Trophoblast cell (in vitro differentiated cells and primary cell): ENCODE data around the gene SYTL2. TPM values are rescaled to one million over a fixed set of nuclear protein-coding genes. Genes with fewer than 3 reads are reported as not detected.
"Not testable (repeated sequence)": the region's sequence is repeated elsewhere in the genome, so short reads cannot be mapped to it uniquely, and the experiment has no call there.

Experiments used
- DNase-seq, 2 donors: peaks; one replicate each; pipeline ENCODE4 v3.0.0-alpha.2; 2016
- H2AFZ ChIP-seq: 2 replicates; pipeline ENCODE4 v1.6.1; 2013; ENCODE audit warnings: low read length, moderate library complexity, mild to moderate bottlenecking; ENCODE audit not compliant: insufficient read depth, poor library complexity
- H2AK5ac ChIP-seq: 2 replicates; pipeline ENCODE4 v1.6.1; 2013; ENCODE audit warnings: mild to moderate bottlenecking, low read length
- H2BK120ac ChIP-seq: 2 replicates; pipeline ENCODE4 v1.6.1; 2013; ENCODE audit warnings: low read length, mild to moderate bottlenecking, moderate library complexity; ENCODE audit not compliant: insufficient read depth, poor library complexity
- H2BK12ac ChIP-seq: 2 replicates; pipeline ENCODE4 v1.6.1; 2013; ENCODE audit warnings: mild to moderate bottlenecking, low read length, moderate library complexity
- H2BK5ac ChIP-seq: 2 replicates; pipeline ENCODE4 v1.6.1; 2013; ENCODE audit warnings: low read length, low read depth, moderate library complexity, mild to moderate bottlenecking; ENCODE audit not compliant: poor library complexity
- H3K14ac ChIP-seq: 2 replicates; pipeline ENCODE4 v1.6.1; 2013; ENCODE audit warnings: mild to moderate bottlenecking, low read length
- H3K18ac ChIP-seq: 2 replicates; pipeline ENCODE4 v1.6.1; 2013; ENCODE audit warnings: mild to moderate bottlenecking, low read length
- H3K23ac ChIP-seq: 2 replicates; pipeline ENCODE4 v1.6.1; 2013; ENCODE audit warnings: low read length
- H3K27ac ChIP-seq: 2 replicates; pipeline ENCODE4 v1.5.1; 2013; ENCODE audit warnings: low read depth, mild to moderate bottlenecking, inconsistent platforms, low read length, moderate library complexity
- H3K27me3 ChIP-seq: 2 replicates; pipeline ENCODE4 v1.6.1; 2013; ENCODE audit warnings: inconsistent platforms, mild to moderate bottlenecking, low read length, moderate library complexity; ENCODE audit not compliant: insufficient read depth
- H3K36me3 ChIP-seq, 2 experiments: 1 replicate in 1 of 2; 2 replicates in 1 of 2; pipeline ENCODE4 v1.6.1; 2013; ENCODE audit warnings: low read length in 2 of 2, mild to moderate bottlenecking in 2 of 2, moderate library complexity in 1 of 2; ENCODE audit not compliant: insufficient read depth in 2 of 2, control insufficient read depth in 1 of 2
- H3K4ac ChIP-seq: 2 replicates; pipeline ENCODE4 v1.6.1; 2013; ENCODE audit warnings: low read depth, mild to moderate bottlenecking, low read length, moderate library complexity
- H3K4me1 ChIP-seq, 2 experiments: 1 replicate in 1 of 2; 2 replicates in 1 of 2; pipeline ENCODE4 v1.6.1; 2013; ENCODE audit warnings: low read length in 2 of 2, mild to moderate bottlenecking in 2 of 2, moderate library complexity in 1 of 2; ENCODE audit not compliant: insufficient read depth in 2 of 2, control insufficient read depth in 1 of 2
- H3K4me2 ChIP-seq: 2 replicates; pipeline ENCODE4 v1.6.1; 2013; ENCODE audit warnings: inconsistent platforms, mild to moderate bottlenecking, low read length, moderate library complexity
- H3K4me3 ChIP-seq: 2 replicates; pipeline ENCODE4 v1.5.1; 2013; ENCODE audit warnings: mild to moderate bottlenecking, low read depth, low read length, inconsistent platforms
- H3K79me1 ChIP-seq: one replicate; pipeline ENCODE4 v1.6.1; 2013; ENCODE audit warnings: low read length
- H3K79me2 ChIP-seq: 2 replicates; pipeline ENCODE4 v1.6.1; 2013; ENCODE audit warnings: low read length, mild to moderate bottlenecking; ENCODE audit not compliant: control insufficient read depth, insufficient read depth, poor library complexity
- H3K9ac ChIP-seq: 2 replicates; pipeline ENCODE4 v1.6.1; 2013; ENCODE audit warnings: mild to moderate bottlenecking, low read length
- H3K9me3 ChIP-seq: 2 replicates; pipeline ENCODE4 v1.6.1; 2013; ENCODE audit warnings: low read depth, mild to moderate bottlenecking, control low read depth, inconsistent platforms, low read length; ENCODE audit not compliant: insufficient read depth
- H4K12ac ChIP-seq: 2 replicates; pipeline ENCODE4 v1.6.1; 2013; ENCODE audit warnings: low read depth, mild to moderate bottlenecking, low read length, moderate library complexity
- H4K8ac ChIP-seq: 2 replicates; pipeline ENCODE4 v1.6.1; 2013; ENCODE audit warnings: low read depth, mild to moderate bottlenecking, low read length, moderate library complexity
- H4K91ac ChIP-seq: one replicate; pipeline ENCODE4 v1.6.1; 2013; ENCODE audit warnings: low read depth, mild to moderate bottlenecking, low read length, moderate library complexity
- WGBS: extraction: QIAGEN DNeasy Blood & Tissue Kit; methylation state at CpG from one replicate; pipeline ENCODE4 v1.1.7; 2013; ENCODE audit warnings: missing lambda C conversion rate; ENCODE audit not compliant: insufficient read length, insufficient coverage; ENCODE audit errors: extremely low coverage; 5-methylcytosine and 5-hydroxymethylcytosine counted together
- polyA plus RNA-seq: library from polyadenylated mRNA; stranded (reverse); fragments of 200-250 nt; gene quantifications from 2 replicates; pipeline ENCODE4 v1.2.3, GENCODE V29; 2013

The SYTL2 gene
- polyA plus RNA-seq: 4.1 and 4.5 TPM in 2 replicates

GRCh38 chr11:85810871-85811611 lies at the start of gene SYTL2:
SYTL2 (minus strand) TSS chr11:85811141; CDS start chr11:85757725, 53,416 bp downstream.
- peak within 1 kb of the TSS; percentile 58 for H2AFZ ChIP-seq
- H2BK5ac ChIP-seq: no peak within 1 kb of the TSS
- no peaks in the 10 kb centered on the region for H3K36me3 ChIP-seq
- H3K79me2 ChIP-seq: no peaks in the 10 kb centered on the region
- H3K4me3 ChIP-seq: peak within 1 kb of the TSS; percentile 66
- peak within 1 kb of the TSS; percentile 3 for H3K18ac ChIP-seq
- H4K12ac ChIP-seq: no peak within 1 kb of the TSS
- peak within 1 kb of the TSS; percentile 22 for H3K14ac ChIP-seq
- H3K27ac ChIP-seq: no peak within 1 kb of the TSS
- no peaks in the 10 kb centered on the region for H3K27me3 ChIP-seq
- H2AK5ac ChIP-seq: no peak within 1 kb of the TSS
- no peak within 1 kb of the TSS for H3K4ac ChIP-seq
- H3K9me3 ChIP-seq: no peaks in the 10 kb centered on the region
- no peak within 1 kb of the TSS for H3K23ac ChIP-seq
- peak within 1 kb of the TSS; percentile 28 for H2BK12ac ChIP-seq
- H3K79me1 ChIP-seq: peaks cover 3% of the 10 kb centered on the region
- peak within 1 kb of the TSS; percentile 2 for H2BK120ac ChIP-seq
- peak; percentile 68 to 82 for DNase-seq
- no peak within 1 kb of the TSS for H3K9ac ChIP-seq
- peaks cover 9 to 14% of the 10 kb centered on the region in 2 experiments for H3K4me1 ChIP-seq
- peak within 1 kb of the TSS; percentile 22 for H4K91ac ChIP-seq
- peak within 1 kb of the TSS; percentile 40 for H4K8ac ChIP-seq
- no CpG with 5 or more reads among the region's 72 CpGs for WGBS
- H3K4me2 ChIP-seq: peak within 1 kb of the TSS; percentile 79

- H2BK5ac ChIP-seq, H2AK5ac ChIP-seq, H3K79me2 ChIP-seq, H3K4ac ChIP-seq, H2AFZ ChIP-seq, H4K8ac ChIP-seq, H3K79me1 ChIP-seq, H3K36me3 ChIP-seq, H3K23ac ChIP-seq, H3K27ac ChIP-seq, H3K9me3 ChIP-seq, H3K4me2 ChIP-seq, H3K4me3 ChIP-seq, H2BK12ac ChIP-seq, H2BK120ac ChIP-seq, H3K4me1 ChIP-seq, H4K91ac ChIP-seq, H3K18ac ChIP-seq, DNase-seq, H3K27me3 ChIP-seq, H4K12ac ChIP-seq, H3K14ac ChIP-seq, H3K9ac ChIP-seq: not testable (repeated sequence)
Observed at GRCh38 chr11:85859541-85859940, 48.6 kb upstream of the SYTL2 start.

- H3K9me3 ChIP-seq: peaks cover 3% of the 10 kb centered on the region
- H3K4me2 ChIP-seq: no peak overlapping the region
- H3K79me1 ChIP-seq: peaks cover 8% of the 10 kb centered on the region
- no peak overlapping the region for H3K4ac ChIP-seq
- no peak overlapping the region for H2AK5ac ChIP-seq
- H4K12ac ChIP-seq: no peak overlapping the region
- H3K23ac ChIP-seq: no peak overlapping the region
- H3K4me3 ChIP-seq: no peak overlapping the region
- no CpG with 5 or more reads among the region's 10 CpGs for WGBS
- no peaks in the 10 kb centered on the region for H3K27me3 ChIP-seq
- no peak overlapping the region for H2BK5ac ChIP-seq
- DNase-seq: no peak
- peaks cover 3% of the 10 kb centered on the region for H3K79me2 ChIP-seq
- H4K8ac ChIP-seq: no peak overlapping the region
- H3K4me1 ChIP-seq: peaks cover 4 to 5% of the 10 kb centered on the region in 2 experiments
- H2BK12ac ChIP-seq: no peak overlapping the region
- H2AFZ ChIP-seq: no peak overlapping the region
- no peak overlapping the region for H2BK120ac ChIP-seq
- no peak overlapping the region for H4K91ac ChIP-seq
- no peak overlapping the region for H3K9ac ChIP-seq
- no peaks in the 10 kb centered on the region for H3K36me3 ChIP-seq
- no peak overlapping the region for H3K18ac ChIP-seq
- no peak overlapping the region for H3K27ac ChIP-seq
- H3K14ac ChIP-seq: no peak overlapping the region
Observed at GRCh38 chr11:85857098-85857497, 46.2 kb upstream of the SYTL2 start.

GRCh38 chr11:85855341-85855656 lies 44.4 kb upstream of the SYTL2 start, which contains the start of gene CCDC83:
CCDC83 (plus strand) TSS chr11:85855383; CDS start chr11:85865124, 9,741 bp downstream.
- peaks cover 4 to 5% of the 10 kb centered on the region in 2 experiments for H3K4me1 ChIP-seq
- no peak within 1 kb of the TSS for H3K23ac ChIP-seq
- no peaks in the 10 kb centered on the region for H3K27me3 ChIP-seq
- H3K18ac ChIP-seq: peak within 1 kb of the TSS; percentile 96
- peak within 1 kb of the TSS; percentile 20 for H3K9ac ChIP-seq
- H2BK120ac ChIP-seq: peak within 1 kb of the TSS; percentile 91
- peak within 1 kb of the TSS; percentile 94 for H4K91ac ChIP-seq
- no peaks in the 10 kb centered on the region for H3K36me3 ChIP-seq
- peak within 1 kb of the TSS; percentile 81 for H2BK5ac ChIP-seq
- H3K4me3 ChIP-seq: peak within 1 kb of the TSS; percentile 57
- peaks cover 3% of the 10 kb centered on the region for H3K79me2 ChIP-seq
- peaks cover 8% of the 10 kb centered on the region for H3K79me1 ChIP-seq
- peak within 1 kb of the TSS; percentile 28 for H3K27ac ChIP-seq
- no peak within 1 kb of the TSS for H2AK5ac ChIP-seq
- H4K8ac ChIP-seq: peak within 1 kb of the TSS; percentile 96
- peak within 1 kb of the TSS; percentile 95 for H3K14ac ChIP-seq
- peak within 1 kb of the TSS; percentile 69 for H3K4ac ChIP-seq
- peak within 1 kb of the TSS; percentile 87 for H2BK12ac ChIP-seq
- peaks cover 3% of the 10 kb centered on the region for H3K9me3 ChIP-seq
- peak in 1 of 2 donors; percentile 71 for DNase-seq
- peak within 1 kb of the TSS; percentile 92 for H4K12ac ChIP-seq
- H3K4me2 ChIP-seq: peak within 1 kb of the TSS; percentile 64
- peak within 1 kb of the TSS; percentile 81 for H2AFZ ChIP-seq
- WGBS: no CpG with 5 or more reads among the region's 13 CpGs
